ENCODE data around the gene NTRK3.

The NTRK3 gene

DNA sequence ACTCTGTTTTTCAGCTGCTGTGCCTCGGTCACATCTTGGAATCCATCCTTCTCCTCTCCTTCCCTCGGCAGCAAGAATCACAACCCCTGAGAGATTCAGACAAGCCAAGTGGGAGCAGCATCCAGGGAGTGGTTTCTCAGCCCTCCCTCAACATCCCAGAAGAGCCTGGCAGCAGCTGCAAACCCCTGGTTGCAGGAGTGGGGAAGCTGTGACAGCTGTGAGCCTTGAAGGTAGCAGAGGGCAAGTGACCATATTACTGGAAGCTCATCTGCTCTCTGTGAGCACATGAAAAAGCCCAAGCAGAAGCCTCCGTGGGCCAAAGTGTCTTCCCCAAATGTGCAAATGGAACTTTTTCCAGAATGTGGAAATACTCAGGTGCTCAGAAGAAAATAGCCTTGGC lies 312.9 kb downstream of the NTRK3 start:
- no peak for DNase-seq (ENCODE audit: low read depth in 2 of 2)

DNA sequence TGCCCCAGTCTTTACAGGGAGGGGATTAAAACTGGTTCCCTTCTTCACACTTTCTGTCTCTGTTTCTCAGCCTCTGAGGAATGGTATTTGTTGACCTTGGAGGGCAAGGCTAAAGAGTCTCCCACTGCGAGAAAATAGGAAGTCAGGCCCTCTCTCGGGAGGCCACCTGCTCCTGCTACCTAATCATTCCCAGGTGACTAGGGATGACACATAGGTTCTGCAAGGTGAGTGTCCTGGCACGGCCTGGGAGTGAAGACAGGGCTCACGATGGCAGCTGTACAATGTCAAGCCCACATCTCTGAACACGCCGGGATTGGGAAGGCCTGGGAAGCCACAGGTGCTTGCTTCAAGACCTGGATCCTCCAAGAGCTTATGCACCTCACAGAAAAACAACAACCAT lies 314.2 kb downstream of the NTRK3 start:
- no peak for DNase-seq (ENCODE audit: low read depth in 2 of 2)

DNA sequence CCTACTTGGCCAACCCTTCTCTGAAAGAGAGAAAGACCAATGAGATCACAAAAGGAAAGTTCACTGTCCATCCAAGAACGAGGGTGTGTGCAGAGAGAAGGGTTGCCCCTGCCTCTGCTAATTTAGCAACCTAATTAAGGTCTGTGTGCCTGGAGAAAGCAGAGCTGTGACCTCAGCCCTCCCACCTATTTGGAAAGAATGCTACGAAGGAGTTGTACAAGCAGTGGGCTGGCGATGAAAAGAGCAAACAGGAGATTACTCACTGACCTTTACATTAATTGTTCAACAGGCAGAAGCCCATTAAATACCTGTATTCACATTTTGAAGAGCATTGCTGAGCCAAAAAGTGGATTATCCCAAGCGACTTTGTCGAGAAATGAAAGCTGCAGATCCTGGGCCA lies 314.9 kb downstream of the NTRK3 start:
- DNase-seq (ENCODE audit: low read depth in 2 of 2): no peak

DNA sequence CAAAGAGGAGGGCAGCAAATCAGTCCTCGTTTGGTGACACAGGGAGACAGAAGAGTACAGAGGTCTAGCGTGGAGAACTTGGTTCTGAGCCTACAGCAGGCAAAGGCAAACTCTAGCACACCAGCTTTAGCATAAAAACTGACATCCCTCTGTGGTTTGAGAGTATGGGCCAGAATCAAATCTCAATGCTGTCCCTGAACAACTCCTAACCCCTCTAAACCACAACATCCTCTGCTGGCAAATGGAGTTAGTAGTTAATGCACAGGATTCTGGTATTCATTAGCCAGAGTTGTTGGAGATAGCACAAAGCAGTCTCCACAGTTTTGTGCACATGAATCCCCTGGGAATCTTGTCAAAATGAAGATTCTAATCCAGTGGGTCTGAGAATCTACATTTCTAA lies 315.8 kb downstream of the NTRK3 start:
- DNase-seq (ENCODE audit: low read depth in 2 of 2): no peak

DNA sequence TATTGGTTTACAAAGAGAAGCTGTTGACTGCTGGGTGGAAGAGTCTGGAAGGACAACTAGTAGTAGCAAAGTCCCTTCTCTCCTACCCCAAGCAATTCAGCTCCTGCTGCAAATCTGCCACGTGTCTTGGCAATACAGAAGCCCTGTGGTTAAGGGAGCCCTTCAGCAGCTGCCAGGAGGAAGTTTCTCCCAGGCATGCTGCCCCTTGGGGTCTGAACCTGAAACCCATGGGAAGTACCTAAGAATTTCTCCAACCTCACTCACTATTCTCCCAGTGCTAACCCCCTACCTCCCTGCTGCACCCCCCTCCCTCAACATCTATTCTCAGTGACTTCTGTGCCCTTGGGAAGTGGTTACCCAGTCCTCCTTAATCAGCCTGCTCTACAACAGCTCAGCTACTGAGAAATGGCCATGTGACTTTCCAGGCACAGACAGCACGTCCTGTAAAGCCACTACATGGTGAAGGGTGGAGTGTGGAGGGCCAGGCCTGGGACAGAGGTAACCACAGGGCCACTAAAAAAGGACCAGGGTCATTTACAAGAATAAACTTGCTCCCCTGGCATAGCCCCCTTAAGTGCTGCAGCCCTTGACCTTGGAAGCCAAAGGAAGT lies 316.6 kb downstream of the NTRK3 start:
- no peak for DNase-seq (ENCODE audit: low read depth in 2 of 2)

DNA sequence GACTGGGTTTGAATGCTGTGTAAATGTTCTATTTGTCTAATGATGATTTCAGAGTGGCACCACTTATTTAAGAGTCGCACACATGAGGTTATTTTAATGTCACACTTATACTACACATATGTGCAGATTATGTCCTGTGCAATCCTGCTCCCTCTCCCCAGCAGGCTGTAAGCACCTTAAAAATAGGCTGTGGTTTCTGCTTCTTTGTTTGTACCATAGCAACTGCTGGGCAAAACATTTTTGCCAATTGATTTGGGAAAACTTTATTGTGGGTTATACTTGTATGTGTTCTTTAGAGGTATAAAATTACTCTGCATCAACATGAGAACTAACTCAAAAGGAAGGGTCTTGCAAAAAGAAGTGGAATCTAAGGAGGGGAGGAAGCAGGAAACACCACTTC lies 318.5 kb downstream of the NTRK3 start:
- no peak for DNase-seq (ENCODE audit: low read depth in 2 of 2)

DNA sequence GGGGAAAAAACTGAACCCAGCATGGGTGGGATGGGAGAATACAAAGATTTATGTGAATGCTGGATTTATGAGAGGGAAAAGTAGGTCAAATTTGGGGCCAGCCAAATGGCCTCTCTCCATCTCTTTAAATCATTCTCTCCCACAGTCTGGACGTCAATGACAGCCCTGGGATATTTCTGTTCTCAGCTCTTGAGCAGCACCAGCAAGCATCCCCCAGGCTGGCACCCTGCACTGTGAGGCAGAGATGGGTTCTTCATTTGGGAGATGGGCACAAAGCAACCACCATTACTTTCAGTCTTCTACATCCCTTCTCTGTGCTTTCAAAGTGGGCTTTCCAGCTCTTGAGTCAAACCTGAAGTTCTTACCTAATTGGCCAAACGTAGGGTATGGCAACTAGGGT lies 321.0 kb downstream of the NTRK3 start:
- DNase-seq (ENCODE audit: low read depth in 2 of 2): no peak

DNA sequence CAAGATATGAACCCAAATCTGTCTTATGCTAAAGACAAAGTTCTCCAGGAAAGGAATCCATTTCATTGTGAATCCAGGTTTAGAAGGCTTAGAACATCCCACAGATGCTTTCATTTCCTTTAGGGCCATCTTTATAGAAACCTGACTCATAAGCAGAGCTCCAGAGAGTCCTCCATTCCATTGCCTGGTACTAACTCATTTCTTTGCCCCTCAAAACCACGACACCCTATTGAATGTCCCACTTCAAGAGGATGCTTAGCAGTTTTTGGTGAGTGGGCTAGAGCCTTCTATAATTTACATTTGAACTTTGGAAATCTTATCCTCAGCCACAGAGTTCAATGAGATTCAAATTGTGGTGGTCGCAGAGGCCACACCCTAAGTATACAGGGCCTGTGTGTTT lies 325.0 kb downstream of the NTRK3 start:
- no peak for DNase-seq (ENCODE audit: low read depth in 2 of 2)

DNA sequence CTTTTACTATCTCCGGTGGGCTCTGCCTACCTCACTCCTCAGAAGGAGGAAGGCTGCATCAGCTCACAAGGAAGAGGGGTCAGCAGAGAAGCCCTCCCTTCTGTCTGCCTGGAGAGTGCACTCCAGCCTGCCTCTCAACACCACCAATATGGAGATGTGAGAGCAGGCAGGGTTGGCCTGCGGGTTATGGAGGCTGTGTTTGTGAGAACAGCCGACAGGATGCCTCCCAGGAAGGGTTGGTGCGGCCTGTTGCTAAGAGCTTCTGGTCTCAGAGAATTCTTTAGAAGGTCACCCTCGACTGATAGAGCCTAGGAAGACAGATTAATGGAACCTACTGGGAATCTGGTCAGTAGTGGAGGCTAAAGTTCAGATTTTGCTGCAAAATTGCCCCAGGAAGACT lies 326.1 kb downstream of the NTRK3 start:
- no peak for DNase-seq (ENCODE audit: low read depth in 2 of 2)

DNA sequence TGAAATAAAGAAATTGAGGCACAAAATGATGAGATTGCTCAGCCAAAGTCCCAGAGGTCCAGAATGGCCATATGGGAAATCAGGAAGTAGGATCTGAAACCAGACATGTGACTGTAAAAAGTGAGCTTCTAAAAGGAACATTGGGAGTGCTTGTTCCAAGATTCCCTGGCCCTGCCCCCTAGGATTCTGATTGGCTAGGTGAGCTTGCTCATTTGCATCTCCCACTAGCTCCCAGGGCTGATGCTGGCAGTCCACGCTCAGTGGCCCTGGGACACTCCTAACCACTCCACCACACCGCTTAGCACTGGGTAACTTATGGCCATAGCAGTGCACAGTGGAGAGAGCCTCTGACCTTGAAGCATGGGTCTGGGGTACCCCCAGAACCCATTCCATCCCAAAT lies 326.7 kb downstream of the NTRK3 start:
- DNase-seq (ENCODE audit: low read depth in 2 of 2): no peak

DNA sequence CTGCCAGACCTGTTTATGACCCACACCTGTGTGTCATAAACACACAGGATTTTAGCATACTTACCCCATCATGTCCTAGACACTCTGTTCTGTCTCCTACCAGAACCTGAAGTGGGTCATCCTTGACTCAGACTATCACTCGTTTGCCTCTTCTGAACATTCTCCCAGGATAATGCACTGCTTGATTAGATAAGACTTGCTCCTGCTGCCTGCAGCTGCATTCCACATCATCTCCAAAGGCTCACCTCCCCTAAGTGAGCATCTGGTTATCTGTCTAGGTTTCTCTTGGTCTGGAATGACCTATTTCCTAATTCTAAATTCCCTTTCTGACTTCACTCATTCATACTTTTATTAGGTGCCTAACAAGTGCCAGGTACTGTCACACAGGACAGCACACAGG lies 332.1 kb downstream of the NTRK3 start:
- DNase-seq (ENCODE audit: low read depth in 2 of 2): no peak

DNA sequence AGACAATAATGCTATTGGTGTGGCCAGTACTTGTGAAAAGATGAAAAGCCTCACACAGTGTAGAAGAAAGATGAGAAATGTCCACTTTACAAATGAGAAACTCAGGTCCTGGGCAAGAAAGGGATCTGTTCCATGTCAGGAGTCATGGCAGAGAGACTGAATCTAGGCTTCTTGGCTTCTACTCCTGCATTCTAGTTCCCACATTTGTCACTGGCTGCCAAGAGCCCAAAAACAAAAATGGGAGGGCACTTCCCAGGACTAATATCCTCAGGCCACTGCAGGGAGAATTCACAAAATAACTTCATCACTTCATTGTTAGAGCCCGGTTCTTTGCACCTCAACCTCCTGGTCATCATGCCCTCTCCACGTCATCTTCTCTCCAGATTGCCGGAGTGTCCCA lies 337.5 kb downstream of the NTRK3 start:
- no peak for DNase-seq (ENCODE audit: low read depth in 2 of 2)

DNA sequence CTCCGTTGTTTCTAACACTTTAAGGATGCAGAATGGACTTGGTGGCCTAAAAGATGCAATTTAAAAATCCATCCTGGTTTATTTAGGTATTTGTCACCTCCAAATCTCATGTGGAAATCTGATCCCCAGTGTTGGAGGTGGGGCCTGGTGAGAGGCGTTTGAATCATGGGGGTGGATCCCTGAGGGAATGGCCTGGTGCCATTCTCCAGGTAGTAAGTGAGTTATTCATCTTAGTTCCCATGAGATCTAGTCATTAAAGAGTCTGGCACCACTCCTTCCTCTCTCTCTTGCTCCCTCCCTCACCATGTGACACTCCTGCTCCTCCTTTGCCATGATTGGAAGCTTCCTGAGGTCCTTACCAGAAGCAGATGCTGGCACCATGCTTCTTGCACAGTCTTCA lies 339.1 kb downstream of the NTRK3 start:
- DNase-seq (ENCODE audit: low read depth in 2 of 2): no peak

DNA sequence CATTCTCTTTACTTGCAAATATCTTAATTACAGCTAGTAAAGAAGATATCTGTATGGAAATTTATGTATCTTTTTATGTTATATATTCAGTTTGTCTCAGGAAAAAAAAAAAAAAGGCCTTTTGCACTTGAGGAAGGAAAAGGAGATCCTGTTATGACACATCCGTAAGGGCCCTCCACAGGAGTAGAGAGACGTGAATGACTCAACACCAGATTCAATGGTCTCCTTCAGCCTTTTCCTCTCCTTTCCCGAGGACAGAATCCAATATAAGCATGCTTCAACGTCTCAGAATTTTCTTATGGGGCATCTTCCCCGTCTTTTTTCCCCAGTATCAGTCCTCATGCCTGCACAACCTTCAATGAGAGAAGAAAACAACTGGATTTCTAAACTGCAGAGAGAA lies 340.3 kb downstream of the NTRK3 start:
- no peak for DNase-seq (ENCODE audit: low read depth in 2 of 2)

DNA sequence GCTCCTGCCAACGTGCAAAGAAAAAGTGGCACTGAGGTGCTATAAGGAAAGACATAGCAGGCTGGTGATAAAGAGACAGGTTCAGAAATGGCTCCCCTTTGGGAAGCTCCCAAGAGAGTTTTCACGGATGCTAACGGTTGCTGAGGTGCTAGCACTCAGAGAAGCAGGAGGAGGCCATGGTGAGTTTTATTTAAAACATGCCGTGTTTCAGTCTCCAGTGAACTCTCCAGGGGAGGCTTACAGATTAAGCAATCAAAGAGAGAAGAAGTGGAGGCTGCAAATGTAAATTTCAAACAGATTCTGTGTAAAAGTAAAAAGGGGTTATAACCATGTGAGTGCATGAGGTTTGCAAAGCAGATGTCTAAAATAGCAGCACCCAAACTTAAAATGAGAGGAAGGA lies 346.2 kb downstream of the NTRK3 start:
- DNase-seq (ENCODE audit: low read depth in 2 of 2): no peak

DNA sequence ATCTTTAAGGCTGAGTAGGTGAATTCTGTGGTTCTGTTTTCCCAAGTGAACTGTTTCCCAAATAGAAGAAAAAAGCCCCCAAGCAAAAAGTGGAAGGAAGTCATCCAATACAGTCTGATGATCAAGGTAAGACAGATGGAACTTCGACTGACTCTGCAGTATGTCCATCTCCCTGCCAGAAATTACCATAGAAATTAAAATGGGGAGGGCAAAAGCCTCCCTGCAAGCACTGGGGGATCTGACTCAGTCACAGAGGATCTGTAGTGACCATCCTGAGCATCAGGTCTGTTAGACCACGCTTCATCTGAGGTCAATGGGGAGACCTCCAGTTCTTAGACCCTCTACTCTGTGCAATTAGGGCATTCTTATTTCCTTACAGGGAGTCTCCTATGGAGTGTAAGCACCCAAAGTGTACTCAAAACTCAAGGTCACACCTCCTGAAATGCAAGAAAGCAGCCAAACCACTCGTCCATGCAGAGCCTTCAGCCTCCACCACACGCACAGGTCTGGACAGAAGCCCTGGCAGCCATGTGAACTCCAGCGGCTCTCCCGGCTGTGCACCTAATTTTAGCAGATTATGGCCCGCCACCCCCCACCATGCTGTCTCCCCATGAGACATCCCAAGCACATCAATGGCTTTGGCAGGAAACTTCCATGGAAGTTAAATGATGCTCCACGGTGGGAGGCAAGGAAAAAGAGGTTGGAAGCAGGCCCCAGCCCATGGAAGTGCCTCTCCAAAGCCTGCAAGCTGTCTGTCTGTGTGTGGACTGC lies 348.7 kb downstream of the NTRK3 start:
- no peak for DNase-seq (ENCODE audit: low read depth in 2 of 2)

DNA sequence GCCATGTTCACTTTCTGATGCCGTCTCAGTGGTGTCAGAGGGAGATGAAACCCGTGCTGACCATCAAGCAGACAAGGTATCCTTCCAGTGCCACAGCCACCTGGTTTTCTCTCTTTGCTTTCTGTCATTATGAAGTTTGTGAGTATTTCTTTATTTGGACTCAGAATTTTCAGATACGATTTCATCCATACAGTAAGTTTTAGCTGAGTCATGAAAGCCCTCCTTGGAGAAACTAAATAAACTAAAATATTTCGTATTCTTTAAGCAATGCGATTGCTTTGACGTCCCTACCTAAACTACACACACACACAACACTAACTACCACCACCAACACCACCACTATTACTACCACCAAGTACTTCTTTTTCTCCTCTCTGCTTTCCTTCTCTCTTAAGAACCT lies 350.1 kb downstream of the NTRK3 start:
- no peak for DNase-seq (ENCODE audit: low read depth in 2 of 2)

DNA sequence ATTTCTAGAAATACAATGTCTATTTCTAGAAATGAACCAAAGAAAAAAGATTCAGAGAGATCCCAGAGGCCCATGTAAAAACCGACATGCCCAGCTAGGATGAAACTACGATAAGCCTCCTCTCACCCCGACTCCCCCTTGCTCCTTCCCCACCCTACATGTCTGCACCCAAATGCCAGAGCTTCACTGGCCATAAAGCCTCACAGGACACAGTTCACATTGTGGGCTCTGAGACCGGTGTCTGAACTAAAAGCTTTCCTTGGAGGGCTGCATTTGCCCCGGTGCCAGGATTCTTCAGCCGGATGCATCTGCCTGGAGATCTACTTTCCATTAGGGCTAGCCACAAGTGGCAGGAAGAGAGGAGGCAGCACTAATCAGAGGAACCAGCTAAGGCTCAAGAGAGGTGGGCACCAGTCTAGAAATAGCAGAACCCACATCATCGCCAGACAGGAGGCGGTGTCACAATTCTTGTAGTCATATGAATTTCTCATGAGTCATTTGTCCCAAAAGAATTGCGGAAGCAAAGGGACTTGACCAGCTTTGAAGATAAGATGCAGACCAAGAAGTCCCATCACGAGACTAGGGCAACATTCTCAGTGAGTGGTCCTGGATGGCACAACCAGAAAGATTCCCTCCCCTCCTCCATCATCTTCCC lies 353.6 kb downstream of the NTRK3 start:
- no peak for DNase-seq (ENCODE audit: low read depth in 2 of 2)

DNA sequence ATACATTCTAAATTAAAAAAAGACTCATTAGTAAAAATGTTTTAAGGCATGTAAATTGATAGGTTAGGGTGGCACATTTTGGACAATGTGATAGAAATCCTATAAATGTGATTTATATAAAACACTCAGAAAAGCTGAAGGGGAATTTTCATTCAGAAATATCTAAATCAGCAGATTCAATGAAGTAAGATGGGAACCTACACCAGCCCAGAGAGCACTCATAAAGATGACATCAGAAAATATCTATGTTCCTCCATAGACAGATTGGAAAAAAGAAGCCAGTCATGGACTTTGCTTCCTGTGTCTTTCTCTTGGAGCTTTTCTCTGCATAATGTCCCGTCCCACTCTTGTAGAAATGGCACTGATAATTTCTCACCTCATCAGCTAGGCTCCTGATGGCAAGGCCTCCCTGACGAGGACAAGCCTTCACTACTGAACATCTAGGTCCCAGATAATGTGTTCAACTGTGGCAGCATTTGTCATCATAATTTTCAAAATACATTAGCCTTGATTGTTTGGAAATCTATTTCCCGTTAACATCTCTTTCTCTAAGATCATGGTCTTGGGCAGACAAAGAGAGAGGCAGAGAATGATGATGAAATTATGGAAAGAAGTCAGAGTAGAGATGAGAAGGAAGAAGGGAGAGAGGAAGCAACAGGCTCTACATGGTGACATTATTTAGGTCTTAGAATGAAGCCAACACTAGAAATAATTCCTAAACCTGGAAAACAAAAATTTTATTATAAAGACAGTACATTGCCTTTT lies 354.4 kb downstream of the NTRK3 start:
- DNase-seq (ENCODE audit: low read depth in 2 of 2): no peak

DNA sequence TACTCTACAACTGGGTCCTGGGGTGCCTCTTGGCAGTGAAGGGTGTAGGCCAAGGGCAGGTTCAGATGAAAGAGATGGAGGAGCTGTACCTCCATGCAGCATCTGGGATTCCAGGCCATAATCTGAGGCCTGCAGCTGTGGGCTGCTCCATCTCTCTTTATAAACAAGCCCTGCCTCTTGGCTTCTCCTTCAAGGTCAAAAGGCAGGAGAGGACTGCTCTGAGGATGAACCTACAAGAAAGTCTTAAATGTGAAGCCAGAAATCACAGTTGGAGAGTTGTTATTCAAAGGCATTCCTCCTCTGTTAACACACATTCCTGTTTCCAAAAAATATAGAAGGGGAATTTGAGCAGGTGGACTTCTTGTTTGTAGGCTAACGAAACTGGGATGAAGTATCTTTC lies 355.5 kb downstream of the NTRK3 start:
- DNase-seq (ENCODE audit: low read depth in 2 of 2): no peak

DNA sequence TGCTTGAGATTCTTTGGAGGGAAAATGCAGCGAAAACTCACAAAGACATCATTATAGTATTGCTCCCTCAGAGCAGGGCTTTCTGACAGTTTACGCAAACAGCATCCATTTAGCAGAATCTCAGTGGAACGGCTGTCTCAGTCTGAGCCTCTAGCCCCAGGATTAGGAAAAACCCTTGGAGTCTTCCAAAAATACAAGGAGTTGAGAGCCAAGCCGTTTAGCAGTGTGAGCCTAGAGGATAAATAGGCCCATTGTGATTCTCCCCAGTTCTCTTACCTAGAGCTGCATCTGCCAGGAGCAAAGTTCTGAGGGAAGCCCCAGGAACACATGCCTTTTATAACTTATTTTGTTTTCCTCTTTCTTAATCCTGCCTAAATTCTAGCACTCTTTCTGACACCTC lies 359.6 kb downstream of the NTRK3 start:
- no peak for DNase-seq (ENCODE audit: low read depth in 2 of 2)

DNA sequence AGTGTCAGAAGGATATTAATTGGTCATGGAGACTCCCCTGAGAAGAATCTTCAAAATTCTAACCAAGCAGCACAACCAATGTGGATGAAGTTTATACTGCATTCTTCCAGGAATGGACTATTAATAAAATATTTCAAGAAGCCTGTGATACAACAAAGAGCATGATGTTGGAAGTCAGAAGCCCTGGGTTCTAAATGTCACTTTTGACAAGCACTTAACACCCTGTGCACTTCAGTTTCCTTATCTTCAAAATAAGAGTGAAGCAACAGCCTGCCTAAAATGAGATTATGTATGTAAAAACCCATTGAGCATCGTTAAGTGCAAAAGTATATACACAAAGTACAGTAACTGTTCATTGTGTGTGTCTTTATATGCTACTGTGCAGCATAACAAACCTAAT lies 369.4 kb downstream of the NTRK3 start:
- no peak for DNase-seq (ENCODE audit: low read depth in 2 of 2)

DNA sequence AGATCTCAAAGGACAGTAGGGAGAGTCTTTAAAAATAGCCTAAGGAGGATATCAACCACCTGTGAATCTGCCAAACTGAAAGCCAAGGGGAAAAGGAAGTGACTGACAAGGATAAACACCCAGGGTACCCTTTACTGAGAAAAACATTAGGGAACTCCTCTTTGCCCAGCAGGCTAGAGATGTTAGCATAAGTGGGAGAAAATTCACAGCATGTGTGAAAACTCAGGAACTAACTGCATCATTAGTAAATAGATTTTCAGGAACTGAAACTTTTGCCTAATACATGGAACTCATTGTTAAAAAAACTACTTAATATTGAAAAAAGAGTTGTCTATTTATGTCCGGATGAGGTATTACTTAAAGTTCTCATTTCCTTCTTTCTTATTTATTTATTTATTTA lies 375.5 kb downstream of the NTRK3 start:
- no peak for DNase-seq (ENCODE audit: low read depth in 2 of 2)
